ENCODE results near the gene GGCX.

- TF ChIP-seq CTCF (IDR thresholded peaks at IDR 0.05; ENCODE audit: low read length) = no peak
- no peak for TF ChIP-seq EZH2 (optimal IDR thresholded peaks at IDR 0.05; ENCODE audit: low read depth, low read length)
These were observed 39.1 kb downstream of the GGCX start for GRCh38 chr2:85522090-85522647.
